Measurements from ENCODE around the gene ZNF26.

DNA sequence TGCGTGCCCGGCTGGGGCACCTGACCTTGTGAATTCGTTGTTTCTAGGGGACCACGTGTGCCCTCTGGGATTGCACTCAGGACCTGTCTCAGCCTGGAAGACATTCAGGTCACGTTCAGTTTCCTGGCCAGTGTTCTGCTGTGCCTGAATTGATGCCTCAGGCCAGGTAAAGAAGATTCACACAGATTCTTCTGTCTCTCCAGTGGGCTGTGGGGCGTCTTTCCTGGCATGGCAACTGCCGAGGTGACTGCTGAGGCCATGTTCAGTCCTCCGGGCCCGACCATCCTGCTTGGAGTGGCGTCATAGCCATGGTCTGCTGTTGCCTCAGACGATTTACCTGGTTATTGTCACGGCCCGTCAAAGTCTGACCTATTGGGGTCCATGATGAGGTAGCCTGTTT, 43.6 kb upstream of the ZNF26 start:
- TF ChIP-seq, protein P1, sequence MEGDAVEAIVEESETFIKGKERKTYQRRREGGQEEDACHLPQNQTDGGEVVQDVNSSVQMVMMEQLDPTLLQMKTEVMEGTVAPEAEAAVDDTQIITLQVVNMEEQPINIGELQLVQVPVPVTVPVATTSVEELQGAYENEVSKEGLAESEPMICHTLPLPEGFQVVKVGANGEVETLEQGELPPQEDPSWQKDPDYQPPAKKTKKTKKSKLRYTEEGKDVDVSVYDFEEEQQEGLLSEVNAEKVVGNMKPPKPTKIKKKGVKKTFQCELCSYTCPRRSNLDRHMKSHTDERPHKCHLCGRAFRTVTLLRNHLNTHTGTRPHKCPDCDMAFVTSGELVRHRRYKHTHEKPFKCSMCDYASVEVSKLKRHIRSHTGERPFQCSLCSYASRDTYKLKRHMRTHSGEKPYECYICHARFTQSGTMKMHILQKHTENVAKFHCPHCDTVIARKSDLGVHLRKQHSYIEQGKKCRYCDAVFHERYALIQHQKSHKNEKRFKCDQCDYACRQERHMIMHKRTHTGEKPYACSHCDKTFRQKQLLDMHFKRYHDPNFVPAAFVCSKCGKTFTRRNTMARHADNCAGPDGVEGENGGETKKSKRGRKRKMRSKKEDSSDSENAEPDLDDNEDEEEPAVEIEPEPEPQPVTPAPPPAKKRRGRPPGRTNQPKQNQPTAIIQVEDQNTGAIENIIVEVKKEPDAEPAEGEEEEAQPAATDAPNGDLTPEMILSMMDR (conservative IDR thresholded peaks at IDR 0.05; ENCODE audit: low read depth, low read length): no peak
- TF ChIP-seq EZH2 (IDR thresholded peaks at IDR 0.05; ENCODE audit: borderline replicate concordance, low read depth, low read length, poor library complexity, severe bottlenecking): no peak

Measured in A673 (cell line).